GM19395 (cell line): ENCODE measurements around the gene PIK3CG.
"Not testable (repeated sequence)": the region's sequence is repeated elsewhere in the genome, so short reads cannot be mapped to it uniquely, and the experiment has no call there.

ENCODE experiments used
- ATAC-seq: cut with Tn5 transposase; IDR thresholded peaks from one replicate; pipeline ENCODE4 v1.9.1; 2021; ENCODE audit warnings: mild to moderate bottlenecking, moderate library complexity; ENCODE audit not compliant: unreplicated experiment

PIK3CG gene

DNA sequence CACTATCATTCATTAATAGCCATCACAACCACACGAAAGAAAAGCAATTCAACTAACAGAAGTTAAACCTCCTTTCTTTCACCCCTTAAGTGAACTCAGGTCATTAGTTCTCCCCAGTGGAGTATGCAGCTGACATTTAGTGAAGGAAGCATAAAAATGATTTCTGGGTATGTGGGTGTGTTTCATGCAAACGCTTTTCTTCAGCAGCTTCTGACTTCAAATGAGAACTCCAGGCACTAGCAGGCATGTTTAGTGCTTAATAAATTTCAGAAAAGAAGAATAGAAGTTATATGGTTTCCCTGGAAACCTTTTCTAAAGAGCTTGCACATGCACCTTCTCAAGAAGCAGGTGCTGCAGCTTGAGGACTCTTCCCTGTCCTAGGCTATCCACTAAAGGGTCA lies 62.5 kb downstream of the PIK3CG start:
- ATAC-seq = no peak

DNA sequence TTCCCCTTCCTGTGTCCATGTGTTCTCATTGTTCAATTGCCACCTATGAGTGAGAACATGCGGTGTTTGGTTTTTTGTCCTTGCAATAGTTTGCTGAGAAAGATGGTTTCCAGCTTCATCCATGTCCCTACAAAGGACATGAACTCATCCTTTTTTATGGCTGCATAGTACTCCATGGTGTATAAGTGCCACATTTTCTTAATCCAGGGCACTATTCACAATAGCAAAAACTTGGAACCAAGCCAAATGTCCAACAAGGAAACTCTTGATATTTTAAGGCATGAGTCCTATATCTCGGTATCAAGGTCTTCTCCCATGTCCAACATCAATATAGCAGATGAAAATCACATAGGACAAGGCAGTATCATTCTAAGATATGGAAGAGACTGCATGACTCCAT lies 64.5 kb downstream of the PIK3CG start:
- ATAC-seq = not testable (repeated sequence)

DNA sequence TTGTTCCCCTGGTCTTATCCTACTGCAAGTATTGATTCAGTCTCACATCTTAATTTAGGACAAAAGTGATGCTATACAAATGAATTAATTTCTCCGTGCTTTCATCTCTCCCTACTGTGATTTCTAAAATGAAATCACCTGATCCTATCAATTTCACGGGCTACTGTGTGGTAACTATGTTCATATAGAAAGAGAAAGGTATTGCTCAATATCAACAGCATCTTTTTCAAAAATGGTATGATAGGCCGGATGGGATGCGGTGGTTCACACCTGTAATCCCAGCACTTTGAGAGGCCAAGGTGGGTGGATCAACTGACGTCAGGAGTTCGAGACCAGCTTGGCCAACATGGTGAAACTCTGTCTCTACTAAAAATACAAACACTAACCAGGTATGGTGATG lies 71.2 kb downstream of the PIK3CG start:
- no peak for ATAC-seq

DNA sequence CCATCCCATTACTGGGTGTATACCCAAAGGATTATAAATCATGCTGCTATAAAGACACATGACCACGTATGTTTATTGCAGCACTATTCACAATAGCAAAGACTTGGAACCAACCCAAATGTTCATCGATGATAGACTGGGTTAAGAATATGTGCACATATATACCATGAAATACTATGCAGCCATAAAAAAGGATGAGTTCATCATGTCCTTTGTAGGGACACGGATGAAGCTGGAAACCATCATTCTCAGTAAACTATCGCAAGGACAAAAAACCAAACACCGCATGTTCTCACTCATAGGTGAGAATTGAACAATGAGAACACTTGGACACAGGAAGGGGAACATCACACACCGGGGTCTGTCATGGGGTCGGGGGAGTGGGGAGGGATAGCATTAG lies 73.0 kb downstream of the PIK3CG start:
- not testable (repeated sequence) for ATAC-seq

DNA sequence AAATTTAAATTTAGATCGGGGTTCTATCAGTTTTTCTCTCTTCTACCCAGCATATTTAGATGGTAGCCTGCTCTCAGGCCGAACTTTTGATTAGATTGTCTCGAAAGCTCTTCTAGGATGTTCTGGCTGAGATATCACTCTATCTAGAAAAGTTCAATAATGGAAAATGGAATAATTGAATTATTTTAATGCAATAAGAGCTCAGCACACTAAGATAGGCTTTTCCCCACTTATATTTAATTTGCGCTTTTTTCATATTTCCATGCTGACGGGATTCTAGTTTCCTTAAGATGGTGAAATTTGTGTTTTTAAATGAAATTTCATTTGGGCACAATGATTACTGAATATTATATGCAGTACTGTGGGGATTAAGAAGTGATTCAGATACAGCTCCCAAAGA lies 73.7 kb downstream of the PIK3CG start:
- no peak for ATAC-seq

DNA sequence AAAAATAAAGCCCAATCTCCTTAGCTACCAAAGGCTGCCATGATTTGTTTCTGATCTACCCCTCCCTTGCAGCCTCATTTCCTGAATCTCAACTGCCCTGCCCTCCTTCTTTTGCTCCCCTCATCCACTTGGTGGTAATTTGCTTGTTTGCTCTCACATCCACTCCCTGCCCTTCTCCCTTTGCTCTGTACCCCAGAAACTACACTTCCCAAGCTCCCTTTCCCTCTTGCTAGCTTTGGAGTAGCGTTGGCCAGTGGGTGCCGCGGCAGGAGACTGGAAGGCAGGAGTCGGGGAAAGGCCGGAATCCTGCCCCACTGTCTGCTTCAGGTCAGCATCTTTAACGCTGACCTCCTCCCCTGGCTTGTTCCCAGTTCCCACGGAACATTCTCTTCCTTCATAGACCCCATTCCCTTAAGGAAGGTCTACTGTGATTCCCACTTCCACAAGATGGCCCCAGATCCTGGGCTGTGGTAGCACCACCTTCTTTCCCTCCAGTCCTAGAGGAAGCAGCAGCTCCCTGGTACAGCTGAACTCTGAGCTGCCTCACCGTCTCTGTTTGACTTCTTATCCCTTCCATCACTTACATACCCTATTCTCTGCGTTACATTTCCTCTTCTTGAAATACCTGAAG lies 79.1 kb downstream of the PIK3CG start:
- no peak for ATAC-seq

DNA sequence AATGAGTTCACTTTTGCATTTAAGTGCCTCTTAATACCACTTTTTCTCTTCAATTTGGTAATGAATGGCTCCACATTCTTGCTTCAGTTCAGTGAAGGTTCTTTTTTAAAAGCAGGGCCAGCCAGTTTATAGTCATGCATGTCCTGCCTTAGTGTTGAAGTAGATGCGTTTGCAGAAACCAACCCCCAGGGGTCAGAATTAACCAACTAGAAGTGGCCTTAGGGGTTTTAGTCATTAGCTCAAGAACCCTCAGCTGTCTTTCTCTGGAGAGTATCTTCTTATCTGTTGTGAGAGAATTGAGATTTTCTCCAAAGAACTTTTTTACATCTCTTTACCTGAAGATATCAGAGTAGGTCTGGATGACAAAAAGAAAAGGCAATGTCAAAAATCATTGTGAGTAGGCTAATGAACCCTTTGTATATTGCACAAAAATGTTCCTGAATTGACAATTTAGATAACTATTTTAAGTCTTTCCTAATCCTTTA lies 82.2 kb downstream of the PIK3CG start:
- ATAC-seq = no peak

DNA sequence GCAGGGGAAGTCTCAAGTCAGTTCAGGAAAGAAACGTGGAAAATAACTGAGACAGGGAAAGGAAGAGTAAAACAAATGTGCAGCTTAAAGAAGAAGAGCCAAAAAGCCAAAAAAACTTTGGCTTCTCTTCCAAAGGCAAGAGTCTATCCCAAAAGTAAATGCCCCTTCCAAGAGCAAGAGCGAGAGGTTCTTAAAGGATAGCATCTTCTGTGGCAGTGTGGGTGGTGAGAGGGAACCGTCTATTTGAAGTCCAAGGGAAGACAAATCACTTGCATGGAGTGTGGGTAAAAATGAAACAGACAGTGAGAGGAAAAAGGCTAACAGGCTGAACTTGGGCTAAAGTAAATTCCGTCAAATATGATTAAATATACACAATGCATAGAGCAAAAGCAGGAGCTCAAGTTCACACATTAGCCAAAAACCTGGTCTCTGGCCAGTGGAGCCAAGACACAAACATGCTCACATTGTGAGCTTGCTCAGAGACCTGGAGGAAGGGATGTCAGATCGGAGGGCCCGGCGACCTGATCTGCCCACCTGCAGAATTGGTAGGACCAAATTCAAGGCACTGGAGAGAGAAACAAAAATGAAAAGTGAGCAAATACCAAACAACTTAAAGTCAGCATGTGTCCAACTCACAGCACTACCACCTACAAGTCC lies 87.0 kb downstream of the PIK3CG start:
- no peak for ATAC-seq

DNA sequence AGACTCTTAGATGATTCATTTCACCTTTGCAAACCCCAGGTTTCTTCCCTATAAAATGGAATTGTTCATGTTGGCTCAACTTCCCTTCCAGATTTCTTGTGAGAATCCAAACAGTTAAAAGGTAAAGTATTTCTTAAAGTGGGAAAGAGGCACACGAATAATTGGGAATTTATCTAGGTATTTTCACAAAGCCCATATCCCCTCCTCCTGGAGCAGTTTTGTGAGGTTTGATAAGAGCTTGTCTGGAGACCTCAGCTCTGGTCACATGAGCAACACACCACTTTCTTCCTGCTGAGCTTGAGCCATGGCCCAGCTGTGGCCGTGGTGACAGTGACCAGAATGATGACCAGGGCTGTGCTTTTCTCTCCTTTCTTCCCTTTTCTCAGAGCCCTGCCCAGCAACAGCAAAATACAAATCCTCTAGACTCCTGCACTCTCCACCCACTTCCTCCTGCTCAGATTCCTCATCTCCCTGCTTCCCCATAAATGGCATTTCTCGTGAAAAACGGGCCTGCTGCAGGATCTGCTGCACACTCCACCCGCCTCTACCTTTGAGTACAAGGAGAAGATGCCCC lies 87.7 kb downstream of the PIK3CG start:
- no peak for ATAC-seq

DNA sequence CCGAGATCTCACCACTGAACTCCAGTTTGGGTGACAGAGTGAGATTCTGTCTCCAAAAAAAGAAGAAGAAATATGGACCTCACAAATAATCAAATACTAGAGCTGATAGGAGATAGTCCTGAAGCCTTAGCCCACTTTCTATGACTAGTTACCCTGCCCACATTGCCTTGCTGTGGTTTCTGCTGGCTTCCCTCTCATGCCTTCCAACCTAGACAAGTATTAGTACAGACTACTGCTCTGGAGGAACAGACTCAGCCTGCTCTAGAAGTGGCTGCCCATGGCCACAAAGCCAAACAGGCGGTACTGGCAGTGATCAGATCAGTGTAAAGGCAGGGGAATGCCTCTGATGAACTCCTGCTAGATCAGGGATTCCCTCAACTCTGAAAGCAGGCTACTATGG lies 89.8 kb downstream of the PIK3CG start:
- ATAC-seq = no peak

DNA sequence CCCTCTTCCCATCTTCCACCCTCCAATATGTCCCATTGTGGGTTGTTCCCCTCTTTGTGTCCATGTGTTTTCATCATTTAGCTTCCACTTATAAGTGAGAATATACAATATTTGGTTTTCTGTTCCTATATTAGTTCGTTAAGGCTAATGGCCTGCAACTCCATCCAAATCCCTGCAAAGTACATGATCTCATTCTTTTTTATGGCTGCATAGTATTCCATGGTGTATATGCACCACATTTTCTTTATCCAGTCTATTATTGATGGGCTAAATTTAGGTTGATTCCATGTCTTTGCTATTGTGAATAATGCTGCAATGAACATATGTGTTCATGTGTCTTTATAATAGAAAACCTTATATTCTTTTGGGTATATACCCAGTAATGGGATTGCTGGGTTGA lies 90.8 kb downstream of the PIK3CG start:
- ATAC-seq = not testable (repeated sequence)
